ENCODE data around the gene CASP4. TPM values are rescaled to one million over a fixed set of nuclear protein-coding genes. Genes with fewer than 3 reads are reported as not detected.
"Not testable (repeated sequence)": the region's sequence is repeated elsewhere in the genome, so short reads cannot be mapped to it uniquely, and the experiment has no call there.

The CASP4 gene
- total RNA-seq, 6 experiments from 2014 or later, result 16.2 to 126 (median 74.8) TPM

DNA sequence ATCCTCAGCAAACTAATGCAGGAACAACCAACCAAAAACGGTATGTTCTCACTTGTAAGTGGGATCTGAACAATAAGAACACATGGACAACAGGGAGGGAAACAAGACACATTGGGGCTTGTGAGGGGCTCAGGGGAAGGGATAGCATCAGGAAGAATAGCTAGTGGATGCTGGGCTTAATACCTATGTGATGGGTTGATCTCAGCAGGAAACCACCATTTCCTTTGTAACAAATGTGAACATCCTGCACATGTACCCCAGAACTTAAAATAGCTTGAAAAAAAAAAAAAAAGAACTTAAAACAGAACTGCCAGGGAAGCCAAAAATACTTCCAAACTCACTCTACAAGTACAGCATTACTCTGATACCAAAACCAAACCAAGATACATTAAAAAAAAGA is 33.8 kb downstream of the CASP4 start:
- H3K27ac ChIP-seq, result no peak overlapping the region
- TF ChIP-seq POLR2A (IDR thresholded peaks at IDR 0.05), result no peak
- no peak for TF ChIP-seq CTCF (IDR thresholded peaks at IDR 0.05)
- H3K4me3 ChIP-seq, result no peak overlapping the region
- WGBS (ENCODE audit: insufficient coverage, low coverage, low lambda C conversion rate, missing lambda C conversion rate), result 29% methylated on average over 1 of the region's 1 CpG
- no peaks in the 10 kb centered on the region for H3K27me3 ChIP-seq
- no peak for ATAC-seq
- intact Hi-C loops (cut with DNase I), result no loop called here
- H3K9me3 ChIP-seq, result peaks cover 0 to 2% (median 0%) of the 10 kb centered on the region in 4 donors
- no peaks in the 10 kb centered on the region for H3K4me1 ChIP-seq
- no peaks in the 10 kb centered on the region for H3K36me3 ChIP-seq
- no peak for DNase-seq

- H3K4me1 ChIP-seq; H3K27ac ChIP-seq; H3K27me3 ChIP-seq; H3K9me3 ChIP-seq; H3K36me3 ChIP-seq; ATAC-seq; H3K4me3 ChIP-seq; DNase-seq; intact Hi-C loops (cut with DNase I): not testable (repeated sequence)
- 81% methylated on average over 3 of the region's 3 CpGs for WGBS (ENCODE audit: insufficient coverage, low coverage, low lambda C conversion rate, missing lambda C conversion rate)
Observed at GRCh38 chr11:104934073-104934472, 34.3 kb downstream of the CASP4 start.

GRCh38 chr11:104928811-104929210 is 39.6 kb downstream of the CASP4 start:
- no peaks in the 10 kb centered on the region for H3K36me3 ChIP-seq
- DNase-seq (no peak), ATAC-seq (no peak)
- no peaks in the 10 kb centered on the region for H3K27me3 ChIP-seq
- H3K27ac ChIP-seq, result no peak overlapping the region
- no peaks in the 10 kb centered on the region for H3K9me3 ChIP-seq
- no peak for TF ChIP-seq POLR2A (IDR thresholded peaks at IDR 0.05)
- no peak for TF ChIP-seq CTCF (IDR thresholded peaks at IDR 0.05)
- intact Hi-C loops (cut with DNase I), result no loop called here
- H3K4me3 ChIP-seq, result no peak overlapping the region
- no peaks in the 10 kb centered on the region for H3K4me1 ChIP-seq

- H3K36me3 ChIP-seq, result no peaks in the 10 kb centered on the region
- ATAC-seq (no peak), DNase-seq (no peak)
- TF ChIP-seq POLR2A (IDR thresholded peaks at IDR 0.05) (no peak), CTCF (IDR thresholded peaks at IDR 0.05) (no peak)
- no peaks in the 10 kb centered on the region for H3K4me1 ChIP-seq
- WGBS (ENCODE audit: insufficient coverage, low coverage, low lambda C conversion rate, missing lambda C conversion rate), result no CpG with 5 or more reads among the region's 9 CpGs
- H3K27ac ChIP-seq, result no peak overlapping the region
- H3K9me3 ChIP-seq, result no peaks in the 10 kb centered on the region
- no peak overlapping the region for H3K4me3 ChIP-seq
- H3K27me3 ChIP-seq, result no peaks in the 10 kb centered on the region
- intact Hi-C loops (cut with DNase I), result no loop called here
Observed at GRCh38 chr11:104926771-104927611, 41.4 kb downstream of the CASP4 start.

DNA sequence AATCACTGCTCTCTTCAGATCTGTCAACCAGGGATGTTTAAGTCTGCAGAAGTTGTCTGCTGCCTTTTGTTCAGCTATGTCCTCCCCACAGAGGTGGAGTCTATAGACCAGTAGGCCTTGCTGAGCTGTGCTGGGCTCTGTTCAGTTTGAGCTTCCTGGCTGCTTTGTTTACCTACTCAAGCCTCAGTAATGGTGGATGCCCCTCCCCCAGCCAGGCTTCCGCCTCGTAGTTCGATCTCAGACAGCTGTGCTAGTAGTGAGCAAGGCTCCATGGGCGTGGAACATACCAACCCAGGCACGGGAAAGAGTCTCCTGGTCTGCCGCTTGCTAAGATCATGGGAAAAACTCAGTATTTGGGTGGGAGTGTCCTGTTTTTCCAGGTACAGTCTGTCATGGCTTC is 42.5 kb downstream of the CASP4 start:
- no peak for TF ChIP-seq POLR2A (IDR thresholded peaks at IDR 0.05)
- Histone ChIP-seq H3K4me1 (no peaks in the 10 kb centered on the region), H3K36me3 (no peaks in the 10 kb centered on the region), H3K27ac (no peak overlapping the region), H3K9me3 (no peaks in the 10 kb centered on the region), H3K27me3 (no peaks in the 10 kb centered on the region), H3K4me3 (no peak overlapping the region)
- no peak for DNase-seq
- intact Hi-C loops (cut with DNase I), result no loop called here
- no CpG with 5 or more reads among the region's 6 CpGs for WGBS (ENCODE audit: insufficient coverage, low coverage, low lambda C conversion rate, missing lambda C conversion rate)
- ATAC-seq, result no peak
